Activated CD8-positive, alpha-beta memory T cell treated with anti-CD3 and anti-CD28 coated beads, Interleukin-2, amount 10 ng/mL, durations not matched to agents 7 days and 5 days (primary cell): ENCODE data around the gene SHISAL2A. TPM values are rescaled to one million over a fixed set of nuclear protein-coding genes. Genes with fewer than 3 reads are reported as not detected.

Experiments
- ATAC-seq: fragments of 150-1000 bp; cut with Tn5 transposase; one replicate; pipeline ENCODE4 v1.10.0; 2021; ENCODE audit warnings: moderate library complexity
- CTCF ChIA-PET: fragments of 350-600 bp; sonication (Branson Sonifier 250); formaldehyde crosslinking; loops from one replicate; lab custom pipeline; 2021; ENCODE audit warnings: antibody characterized with exemption; lab: Charles Lee
- DNase-seq: peaks from one replicate; pipeline ENCODE4 v3.0.0-alpha.2; 2020
- H3K27ac Mint-ChIP-seq: one replicate; pipeline ENCODE4 v1.8.0; 2021; ENCODE audit warnings: mild to moderate bottlenecking, mixed read lengths
- H3K27me3 Mint-ChIP-seq: one replicate; pipeline ENCODE4 v1.8.0; 2021; ENCODE audit warnings: mixed read lengths
- H3K36me3 Mint-ChIP-seq: one replicate; pipeline ENCODE4 v1.8.0; 2021; ENCODE audit warnings: mild to moderate bottlenecking, mixed read lengths
- H3K4me1 Mint-ChIP-seq: one replicate; pipeline ENCODE4 v1.8.0; 2021; ENCODE audit warnings: mixed read lengths
- H3K4me3 Mint-ChIP-seq: one replicate; pipeline ENCODE4 v1.8.0; 2021; ENCODE audit warnings: mild to moderate bottlenecking, moderate library complexity, mixed read lengths
- H3K9me3 Mint-ChIP-seq: one replicate; pipeline ENCODE4 v1.8.0; 2022; ENCODE audit warnings: low read depth, mixed read lengths
- total RNA-seq, 2 experiments: library from RNA; stranded (reverse); gene quantifications; one replicate each; pipeline ENCODE4 v1.2.3, GENCODE V29; 2021

SHISAL2A gene
- total RNA-seq, 2 experiments from 2014 or later, result 5.7 to 11.0 TPM

- no peaks in the 10 kb centered on the region for H3K9me3 Mint-ChIP-seq
- peak within 1 kb of the TSS; percentile 79 for H3K4me3 Mint-ChIP-seq
- peaks cover 3% of the 10 kb centered on the region for H3K36me3 Mint-ChIP-seq
- peak; percentile 70 for DNase-seq
- CTCF ChIA-PET, result interaction anchor here (0.9 to 1.1 kb wide), 2 partner anchors 49 to 84 kb away, joined by 4 read pairs; no protein-coding TSS in a partner anchor
- H3K27ac Mint-ChIP-seq, result peak within 1 kb of the TSS; percentile 90
- no peaks in the 10 kb centered on the region for H3K27me3 Mint-ChIP-seq
- peaks cover 40% of the 10 kb centered on the region for H3K4me1 Mint-ChIP-seq
- peak; percentile 75 for ATAC-seq
Observed at GRCh38 chr1:52601991-52602855, 30.7 kb upstream of the SHISAL2A start, which contains the start of gene GPX7. TSS of gene GPX7 (plus strand) at chr1:52602371. CDS start at chr1:52602410, 39 bp downstream.

GRCh38 chr1:52602856-52603600 lies 29.9 kb upstream of the SHISAL2A start:
- no peaks in the 10 kb centered on the region for H3K27me3 Mint-ChIP-seq
- H3K9me3 Mint-ChIP-seq, result no peaks in the 10 kb centered on the region
- peak overlapping the region; percentile 79 for H3K4me3 Mint-ChIP-seq
- peaks cover 40% of the 10 kb centered on the region for H3K4me1 Mint-ChIP-seq
- peak; percentile 44 for DNase-seq
- peaks cover 3% of the 10 kb centered on the region for H3K36me3 Mint-ChIP-seq
- ATAC-seq, result peak; percentile 41
- peak overlapping the region; percentile 90 for H3K27ac Mint-ChIP-seq
- CTCF ChIA-PET, result interaction anchor here (1.0 kb wide), 1 partner anchor 39 kb away, joined by 4 read pairs; no protein-coding TSS in a partner anchor

GRCh38 chr1:52603630-52604029 lies 29.3 kb upstream of the SHISAL2A start:
- DNase-seq, result no peak
- CTCF ChIA-PET, result interaction anchor here (1.0 to 1.3 kb wide), 2 partner anchors 9 to 38 kb away, joined by 4 read pairs; no protein-coding TSS in a partner anchor
- no peaks in the 10 kb centered on the region for H3K9me3 Mint-ChIP-seq
- no peak for ATAC-seq
- H3K4me1 Mint-ChIP-seq, result peaks cover 40% of the 10 kb centered on the region
- peaks cover 3% of the 10 kb centered on the region for H3K36me3 Mint-ChIP-seq
- H3K4me3 Mint-ChIP-seq, result peak overlapping the region; percentile 79
- H3K27ac Mint-ChIP-seq, result peak overlapping the region; percentile 90
- H3K27me3 Mint-ChIP-seq, result no peaks in the 10 kb centered on the region

GRCh38 chr1:52604063-52604770 lies 28.8 kb upstream of the SHISAL2A start:
- peaks cover 3% of the 10 kb centered on the region for H3K36me3 Mint-ChIP-seq
- no peaks in the 10 kb centered on the region for H3K9me3 Mint-ChIP-seq
- no peaks in the 10 kb centered on the region for H3K27me3 Mint-ChIP-seq
- DNase-seq (no peak), ATAC-seq (no peak)
- no peak overlapping the region for H3K4me3 Mint-ChIP-seq
- CTCF ChIA-PET, result interaction anchor here (0.6 to 1.3 kb wide), 3 partner anchors 10 to 38 kb away, joined by 3 to 4 read pairs (median 4); no protein-coding TSS in a partner anchor
- peak overlapping the region; percentile 30 for H3K27ac Mint-ChIP-seq
- H3K4me1 Mint-ChIP-seq, result peaks cover 40% of the 10 kb centered on the region

- H3K27ac Mint-ChIP-seq, result no peak overlapping the region
- H3K9me3 Mint-ChIP-seq, result no peaks in the 10 kb centered on the region
- no peaks in the 10 kb centered on the region for H3K27me3 Mint-ChIP-seq
- H3K4me1 Mint-ChIP-seq, result peaks cover 6% of the 10 kb centered on the region
- CTCF ChIA-PET, result no interaction called here
- peaks cover 9% of the 10 kb centered on the region for H3K36me3 Mint-ChIP-seq
- ATAC-seq, result no peak
- H3K4me3 Mint-ChIP-seq, result no peak overlapping the region
- DNase-seq, result no peak
Observed at GRCh38 chr1:52613636-52614373, 19.2 kb upstream of the SHISAL2A start.

GRCh38 chr1:52614671-52615070 lies 18.3 kb upstream of the SHISAL2A start:
- H3K4me1 Mint-ChIP-seq, result peaks cover 6% of the 10 kb centered on the region
- no peak for ATAC-seq
- peaks cover 11% of the 10 kb centered on the region for H3K36me3 Mint-ChIP-seq
- CTCF ChIA-PET, result no interaction called here
- no peak overlapping the region for H3K27ac Mint-ChIP-seq
- H3K9me3 Mint-ChIP-seq, result no peaks in the 10 kb centered on the region
- no peak for DNase-seq
- H3K27me3 Mint-ChIP-seq, result no peaks in the 10 kb centered on the region
- H3K4me3 Mint-ChIP-seq, result no peak overlapping the region

GRCh38 chr1:52615489-52616042 lies 17.4 kb upstream of the SHISAL2A start:
- ATAC-seq (no peak), DNase-seq (no peak)
- H3K36me3 Mint-ChIP-seq, result peaks cover 12% of the 10 kb centered on the region
- H3K9me3 Mint-ChIP-seq, result no peaks in the 10 kb centered on the region
- H3K27me3 Mint-ChIP-seq, result no peaks in the 10 kb centered on the region
- H3K4me3 Mint-ChIP-seq, result no peak overlapping the region
- no peak overlapping the region for H3K27ac Mint-ChIP-seq
- peaks cover 6% of the 10 kb centered on the region for H3K4me1 Mint-ChIP-seq
- CTCF ChIA-PET, result no interaction called here

GRCh38 chr1:52621950-52622349 lies 11.0 kb upstream of the SHISAL2A start:
- no peak for ATAC-seq
- Mint-ChIP-seq H3K4me3 (no peak overlapping the region), H3K36me3 (peaks cover 18% of the 10 kb centered on the region), H3K9me3 (no peaks in the 10 kb centered on the region), H3K27ac (no peak overlapping the region), H3K4me1 (no peaks in the 10 kb centered on the region), H3K27me3 (no peaks in the 10 kb centered on the region)
- CTCF ChIA-PET, result interaction anchor here (1.4 kb wide), 1 partner anchor 10 kb away, joined by 4 read pairs; no protein-coding TSS in a partner anchor
- DNase-seq, result no peak

- no peak overlapping the region for H3K4me3 Mint-ChIP-seq
- ATAC-seq, result no peak
- CTCF ChIA-PET, result interaction anchor here (1.2 kb wide), 1 partner anchor 71 kb away, joined by 3 read pairs; the partner anchor contains the start of gene TUT4
- no peak overlapping the region for H3K27ac Mint-ChIP-seq
- no peak for DNase-seq
- H3K27me3 Mint-ChIP-seq, result no peaks in the 10 kb centered on the region
- H3K9me3 Mint-ChIP-seq, result no peaks in the 10 kb centered on the region
- H3K36me3 Mint-ChIP-seq, result peaks cover 16% of the 10 kb centered on the region
- H3K4me1 Mint-ChIP-seq, result no peaks in the 10 kb centered on the region
Observed at GRCh38 chr1:52623812-52624211, 9.2 kb upstream of the SHISAL2A start.

- Mint-ChIP-seq H3K27ac (no peak overlapping the region), H3K27me3 (no peaks in the 10 kb centered on the region), H3K36me3 (peaks cover 5% of the 10 kb centered on the region), H3K4me3 (no peak overlapping the region), H3K4me1 (peaks cover 8% of the 10 kb centered on the region), H3K9me3 (no peaks in the 10 kb centered on the region)
- ATAC-seq (no peak), DNase-seq (no peak)
- CTCF ChIA-PET, result interaction anchor here (0.7 to 1.0 kb wide), 3 partner anchors 9 to 157 kb away, joined by 3 read pairs; no protein-coding TSS in a partner anchor
Observed at GRCh38 chr1:52627028-52627427, 5.9 kb upstream of the SHISAL2A start.

GRCh38 chr1:52628614-52629324 lies 4.2 kb upstream of the SHISAL2A start:
- Mint-ChIP-seq H3K9me3 (no peaks in the 10 kb centered on the region), H3K36me3 (no peaks in the 10 kb centered on the region), H3K27me3 (peaks cover 3% of the 10 kb centered on the region), H3K4me1 (peaks cover 15% of the 10 kb centered on the region), H3K4me3 (no peak overlapping the region), H3K27ac (no peak overlapping the region)
- CTCF ChIA-PET, result interaction anchor here (1.5 kb wide), 1 partner anchor 9 kb away, joined by 3 read pairs; no protein-coding TSS in a partner anchor
- DNase-seq, result no peak
- no peak for ATAC-seq
